Measurements from ENCODE around the gene MFSD11.

Gene MFSD11

DNA sequence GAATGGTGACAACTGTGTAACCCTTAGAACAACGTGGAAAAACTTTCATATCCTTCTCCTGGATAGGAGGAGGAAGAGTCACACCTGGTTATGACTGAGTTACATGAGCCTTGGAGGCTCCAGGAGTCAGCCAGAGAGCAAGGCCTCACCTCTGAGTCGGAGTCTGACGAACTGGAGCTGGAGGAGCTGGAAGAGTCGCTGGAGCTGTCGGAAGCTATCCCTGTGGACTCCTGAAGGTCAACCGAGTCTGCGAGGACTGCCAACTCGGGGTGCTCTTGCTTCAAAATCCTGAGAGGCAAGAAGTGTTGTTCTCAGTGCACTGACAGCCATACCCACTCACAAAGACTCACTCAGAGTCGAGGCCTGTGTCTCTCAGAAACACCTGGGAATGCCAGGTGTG is 17.7 kb upstream of the MFSD11 start:
- TF ChIP-seq TAF1 (IDR thresholded peaks at IDR 0.05; ENCODE audit: low read depth) (no peak), NFIC (IDR thresholded peaks at IDR 0.05) (no peak), CEBPB (IDR thresholded peaks at IDR 0.05) (no peak), RAD21 (IDR thresholded peaks at IDR 0.05; ENCODE audit: low read depth) (no peak), FOXM1 (IDR thresholded peaks at IDR 0.05; ENCODE audit: borderline replicate concordance, low read depth) (no peak), TCF12 (IDR thresholded peaks at IDR 0.05; ENCODE audit: low read depth) (no peak), TEAD4 (IDR thresholded peaks at IDR 0.05) (no peak), YY1 (IDR thresholded peaks at IDR 0.05; ENCODE audit: low read depth) (no peak), CREB1 (IDR thresholded peaks at IDR 0.05; ENCODE audit: low read depth) (no peak), EGR1 (IDR thresholded peaks at IDR 0.05) (no peak), EP300 (IDR thresholded peaks at IDR 0.05; ENCODE audit: borderline replicate concordance) (no peak), ZBTB7A (IDR thresholded peaks at IDR 0.05; ENCODE audit: low read depth) (no peak)
- TF ChIP-seq, protein P1, sequence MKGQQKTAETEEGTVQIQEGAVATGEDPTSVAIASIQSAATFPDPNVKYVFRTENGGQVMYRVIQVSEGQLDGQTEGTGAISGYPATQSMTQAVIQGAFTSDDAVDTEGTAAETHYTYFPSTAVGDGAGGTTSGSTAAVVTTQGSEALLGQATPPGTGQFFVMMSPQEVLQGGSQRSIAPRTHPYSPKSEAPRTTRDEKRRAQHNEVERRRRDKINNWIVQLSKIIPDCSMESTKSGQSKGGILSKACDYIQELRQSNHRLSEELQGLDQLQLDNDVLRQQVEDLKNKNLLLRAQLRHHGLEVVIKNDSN (IDR thresholded peaks at IDR 0.05), result no peak
- TF ChIP-seq, protein P2, sequence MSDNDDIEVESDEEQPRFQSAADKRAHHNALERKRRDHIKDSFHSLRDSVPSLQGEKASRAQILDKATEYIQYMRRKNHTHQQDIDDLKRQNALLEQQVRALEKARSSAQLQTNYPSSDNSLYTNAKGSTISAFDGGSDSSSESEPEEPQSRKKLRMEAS (IDR thresholded peaks at IDR 0.05), result no peak
- TF ChIP-seq, protein P3, sequence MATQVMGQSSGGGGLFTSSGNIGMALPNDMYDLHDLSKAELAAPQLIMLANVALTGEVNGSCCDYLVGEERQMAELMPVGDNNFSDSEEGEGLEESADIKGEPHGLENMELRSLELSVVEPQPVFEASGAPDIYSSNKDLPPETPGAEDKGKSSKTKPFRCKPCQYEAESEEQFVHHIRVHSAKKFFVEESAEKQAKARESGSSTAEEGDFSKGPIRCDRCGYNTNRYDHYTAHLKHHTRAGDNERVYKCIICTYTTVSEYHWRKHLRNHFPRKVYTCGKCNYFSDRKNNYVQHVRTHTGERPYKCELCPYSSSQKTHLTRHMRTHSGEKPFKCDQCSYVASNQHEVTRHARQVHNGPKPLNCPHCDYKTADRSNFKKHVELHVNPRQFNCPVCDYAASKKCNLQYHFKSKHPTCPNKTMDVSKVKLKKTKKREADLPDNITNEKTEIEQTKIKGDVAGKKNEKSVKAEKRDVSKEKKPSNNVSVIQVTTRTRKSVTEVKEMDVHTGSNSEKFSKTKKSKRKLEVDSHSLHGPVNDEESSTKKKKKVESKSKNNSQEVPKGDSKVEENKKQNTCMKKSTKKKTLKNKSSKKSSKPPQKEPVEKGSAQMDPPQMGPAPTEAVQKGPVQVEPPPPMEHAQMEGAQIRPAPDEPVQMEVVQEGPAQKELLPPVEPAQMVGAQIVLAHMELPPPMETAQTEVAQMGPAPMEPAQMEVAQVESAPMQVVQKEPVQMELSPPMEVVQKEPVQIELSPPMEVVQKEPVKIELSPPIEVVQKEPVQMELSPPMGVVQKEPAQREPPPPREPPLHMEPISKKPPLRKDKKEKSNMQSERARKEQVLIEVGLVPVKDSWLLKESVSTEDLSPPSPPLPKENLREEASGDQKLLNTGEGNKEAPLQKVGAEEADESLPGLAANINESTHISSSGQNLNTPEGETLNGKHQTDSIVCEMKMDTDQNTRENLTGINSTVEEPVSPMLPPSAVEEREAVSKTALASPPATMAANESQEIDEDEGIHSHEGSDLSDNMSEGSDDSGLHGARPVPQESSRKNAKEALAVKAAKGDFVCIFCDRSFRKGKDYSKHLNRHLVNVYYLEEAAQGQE (IDR thresholded peaks at IDR 0.05; ENCODE audit: low read depth), result no peak

DNA sequence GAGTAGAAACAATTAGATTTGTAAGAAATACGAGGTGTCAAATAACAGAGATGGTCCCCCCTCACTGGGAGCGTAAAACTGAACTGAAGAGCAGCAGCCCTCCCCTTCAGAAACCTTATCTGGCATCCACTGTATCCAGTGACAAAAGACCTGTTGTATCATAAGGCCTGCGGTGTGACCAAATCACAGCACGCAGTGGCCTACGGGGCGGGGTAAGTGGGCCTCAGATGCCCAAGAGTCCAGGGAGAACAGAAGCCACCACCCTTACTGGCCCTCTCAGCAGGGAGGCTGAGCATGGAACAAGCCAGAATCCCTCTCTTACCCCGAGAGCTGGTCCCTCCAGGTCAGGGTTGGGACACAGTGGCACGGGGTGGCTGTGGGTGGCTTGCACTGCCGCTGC is 17.0 kb upstream of the MFSD11 start:
- TF ChIP-seq TEAD4 (IDR thresholded peaks at IDR 0.05) (no peak), TAF1 (IDR thresholded peaks at IDR 0.05; ENCODE audit: low read depth) (no peak), CREB1 (IDR thresholded peaks at IDR 0.05; ENCODE audit: low read depth) (no peak), RAD21 (IDR thresholded peaks at IDR 0.05; ENCODE audit: low read depth) (no peak), YY1 (IDR thresholded peaks at IDR 0.05; ENCODE audit: low read depth) (no peak), EP300 (IDR thresholded peaks at IDR 0.05; ENCODE audit: borderline replicate concordance) (no peak), CEBPB (IDR thresholded peaks at IDR 0.05) (no peak), NFIC (IDR thresholded peaks at IDR 0.05) (no peak), EGR1 (IDR thresholded peaks at IDR 0.05) (no peak)
- TF ChIP-seq, protein P2 (IDR thresholded peaks at IDR 0.05), result no peak
- TF ChIP-seq, protein P1 (IDR thresholded peaks at IDR 0.05), result no peak

DNA sequence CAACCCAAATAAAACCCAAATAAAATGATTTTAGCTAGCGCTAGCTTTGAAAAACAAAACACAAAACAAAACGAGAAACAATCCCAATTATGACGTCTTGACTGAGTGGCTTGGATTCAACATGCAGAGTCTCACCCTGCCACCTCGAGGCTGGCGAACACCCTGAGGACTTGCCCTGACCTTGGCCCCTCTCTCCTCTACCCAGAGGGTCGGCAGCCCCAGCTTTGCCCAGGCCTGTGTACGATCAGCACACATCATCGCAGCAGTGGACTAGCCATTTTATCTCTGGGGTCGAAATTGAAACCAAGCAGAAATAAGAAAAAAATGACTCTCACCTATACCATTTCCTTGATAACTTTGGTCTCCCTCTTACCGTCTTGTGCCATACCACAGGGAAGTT is 16.5 kb upstream of the MFSD11 start:
- TF ChIP-seq ZBTB7A (IDR thresholded peaks at IDR 0.05; ENCODE audit: low read depth) (no peak), TEAD4 (IDR thresholded peaks at IDR 0.05) (no peak), NFIC (IDR thresholded peaks at IDR 0.05) (no peak), CEBPB (IDR thresholded peaks at IDR 0.05) (no peak), EP300 (IDR thresholded peaks at IDR 0.05; ENCODE audit: borderline replicate concordance) (no peak), TCF12 (IDR thresholded peaks at IDR 0.05; ENCODE audit: low read depth) (no peak), CREB1 (IDR thresholded peaks at IDR 0.05; ENCODE audit: low read depth) (no peak), TAF1 (IDR thresholded peaks at IDR 0.05; ENCODE audit: low read depth) (no peak), EGR1 (IDR thresholded peaks at IDR 0.05) (no peak), YY1 (IDR thresholded peaks at IDR 0.05; ENCODE audit: low read depth) (no peak), FOXM1 (IDR thresholded peaks at IDR 0.05; ENCODE audit: borderline replicate concordance, low read depth) (no peak), RAD21 (IDR thresholded peaks at IDR 0.05; ENCODE audit: low read depth) (no peak)
- TF ChIP-seq, protein P1 (IDR thresholded peaks at IDR 0.05), result no peak
- TF ChIP-seq, protein P2 (IDR thresholded peaks at IDR 0.05), result no peak
- TF ChIP-seq, protein P3 (IDR thresholded peaks at IDR 0.05; ENCODE audit: low read depth), result no peak

DNA sequence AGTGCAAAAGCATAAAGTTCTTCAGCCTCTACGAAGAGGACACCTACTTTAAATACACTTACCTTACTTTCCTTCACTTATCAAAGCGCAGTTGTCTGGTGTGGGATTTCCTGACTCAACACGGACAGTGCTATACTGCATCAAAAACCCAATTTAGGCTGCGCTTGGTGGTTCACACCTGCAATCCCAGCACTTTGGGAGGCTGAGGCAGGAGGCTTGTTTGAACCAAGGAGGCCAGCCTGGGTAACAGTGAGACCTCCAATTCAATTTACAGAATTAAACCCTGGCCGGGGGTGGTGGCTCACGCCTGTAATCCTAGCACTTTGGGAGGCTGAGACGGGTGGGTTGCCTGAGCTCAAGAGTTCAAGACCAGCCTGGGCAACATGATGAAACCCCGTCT is 15.6 kb upstream of the MFSD11 start:
- TF ChIP-seq YY1 (IDR thresholded peaks at IDR 0.05; ENCODE audit: low read depth) (no peak), ZBTB7A (IDR thresholded peaks at IDR 0.05; ENCODE audit: low read depth) (no peak), NFIC (IDR thresholded peaks at IDR 0.05) (no peak), EGR1 (IDR thresholded peaks at IDR 0.05) (no peak), EP300 (IDR thresholded peaks at IDR 0.05; ENCODE audit: borderline replicate concordance) (no peak), TAF1 (IDR thresholded peaks at IDR 0.05; ENCODE audit: low read depth) (no peak), TEAD4 (IDR thresholded peaks at IDR 0.05) (no peak), CEBPB (IDR thresholded peaks at IDR 0.05) (no peak), CREB1 (IDR thresholded peaks at IDR 0.05; ENCODE audit: low read depth) (no peak), RAD21 (IDR thresholded peaks at IDR 0.05; ENCODE audit: low read depth) (no peak), TCF12 (IDR thresholded peaks at IDR 0.05; ENCODE audit: low read depth) (no peak), FOXM1 (IDR thresholded peaks at IDR 0.05; ENCODE audit: borderline replicate concordance, low read depth) (no peak)
- TF ChIP-seq, protein P2 (IDR thresholded peaks at IDR 0.05), result no peak
- TF ChIP-seq, protein P3 (IDR thresholded peaks at IDR 0.05; ENCODE audit: low read depth), result no peak
- TF ChIP-seq, protein P1 (IDR thresholded peaks at IDR 0.05), result no peak
